B cell (primary cell): ENCODE data around the gene PERCC1. TPM values are rescaled to one million over a fixed set of nuclear protein-coding genes. Genes with fewer than 3 reads are reported as not detected.

ENCODE experiments used
- ATAC-seq: fragments of 200-7000 bp; cut with Tn5 transposase; one replicate; pipeline ENCODE4 v1.10.0; 2021; ENCODE audit warnings: low read depth, mild to moderate bottlenecking, moderate number of reproducible peaks, moderate library complexity
- CTCF ChIA-PET: fragments of 350-600 bp; sonication (Branson Sonifier 250); formaldehyde crosslinking; loops from one replicate; lab custom pipeline; 2021; ENCODE audit warnings: antibody characterized with exemption, inconsistent platforms; lab: Charles Lee
- POLR2A ChIA-PET: fragments of 350-600 bp; sonication (Branson Sonifier 250); formaldehyde crosslinking; loops from one replicate; lab custom pipeline; 2021; ENCODE audit warnings: antibody characterized with exemption; lab: Charles Lee
- DNase-seq: peaks from one replicate; pipeline ENCODE4 v3.0.0; 2013
- H2AFZ ChIP-seq: 2 replicates; pipeline ENCODE4 v1.6.1; 2012; ENCODE audit warnings: mild to moderate bottlenecking, low read depth, low read length; ENCODE audit not compliant: insufficient read depth, poor library complexity, severe bottlenecking
- H3K27ac ChIP-seq, 2 donors: 1 replicate in 1 of 2; 2 replicates in 1 of 2; pipeline ENCODE4 v1.5.1; 2012 to 2013; ENCODE audit warnings: low read length in 2 of 2, mild to moderate bottlenecking in 2 of 2, moderate library complexity in 1 of 2
- H3K27me3 ChIP-seq, 4 experiments: fragments of 200-600 bp in 1 of 4; sonication (generic) in 1 of 4; replicated peaks in 1 of 4; 1 replicate in 2 of 4; 2 replicates in 2 of 4; pipeline versions ENCODE4 v1.6.1 to v1.7.0; 2013 to 2016; ENCODE audit warnings: low read length in 3 of 4, mild to moderate bottlenecking in 2 of 4, mixed read lengths in 1 of 4, moderate library complexity in 1 of 4; ENCODE audit not compliant: insufficient read depth in 4 of 4, control insufficient read depth in 3 of 4; ENCODE audit errors: control extremely low read depth in 1 of 4
- H3K36me3 ChIP-seq, 2 experiments: replicated peaks in 1 of 2; 1 replicate in 1 of 2; 2 replicates in 1 of 2; pipeline versions ENCODE4 v1.6.1 to v1.7.1; 2013; ENCODE audit warnings: low read length in 1 of 2; ENCODE audit not compliant: insufficient read depth in 2 of 2, control insufficient read depth in 1 of 2; ENCODE audit errors: control extremely low read depth in 1 of 2, extremely low read depth in 1 of 2
- H3K4me1 ChIP-seq, 2 donors: fragments of 200-600 bp in 1 of 2; sonication (generic) in 1 of 2; 1 replicate in 1 of 2; 2 replicates in 1 of 2; pipeline versions ENCODE4 v1.5.1 to v1.6.1; 2013 to 2017; ENCODE audit warnings: low read length in 2 of 2; ENCODE audit not compliant: control insufficient read depth in 2 of 2, insufficient read depth in 2 of 2
- H3K4me2 ChIP-seq: replicated peaks from 2 replicates; pipeline ENCODE3; 2012; ENCODE audit warnings: mild to moderate bottlenecking, low read depth, low read length; ENCODE audit not compliant: poor library complexity, severe bottlenecking
- H3K4me3 ChIP-seq, 5 experiments: fragments of 200-600 bp in 1 of 5; sonication (generic) in 1 of 5; 1 replicate in 3 of 5; 2 replicates in 2 of 5; pipeline versions ENCODE4 v1.5.1 to v1.7.0; 2011 to 2016; ENCODE audit warnings: low read length in 4 of 5, mild to moderate bottlenecking in 4 of 5, low read depth in 2 of 5, control low read depth in 1 of 5, moderate library complexity in 1 of 5; ENCODE audit not compliant: insufficient read depth in 1 of 5; ENCODE audit errors: control extremely low read depth in 1 of 5, extremely low read depth in 1 of 5
- H3K79me2 ChIP-seq: fragments of 200-600 bp; sonication (generic); one replicate; pipeline ENCODE4 v1.6.0; 2016; ENCODE audit warnings: low read length; ENCODE audit not compliant: control insufficient read depth, insufficient read depth
- H3K9ac ChIP-seq: fragments of 200-600 bp; sonication (generic); 2 replicates; pipeline ENCODE4 v1.6.1; 2017; ENCODE audit warnings: mild to moderate bottlenecking, low read length, moderate library complexity
- H3K9me3 ChIP-seq, 3 donors: one replicate each; pipeline versions ENCODE4 v1.6.1 to v1.7.1; 2013; ENCODE audit warnings: low read length in 2 of 3; ENCODE audit not compliant: control insufficient read depth in 2 of 3, insufficient read depth in 1 of 3; ENCODE audit errors: control extremely low read depth in 1 of 3
- H4K20me1 ChIP-seq: 2 replicates; pipeline ENCODE4 v1.6.0; 2012; ENCODE audit warnings: mild to moderate bottlenecking, low read length; ENCODE audit not compliant: insufficient read depth, control insufficient read depth, poor library complexity, severe bottlenecking
- H3K27ac Mint-ChIP-seq: one replicate; pipeline ENCODE4 v1.8.0; 2021; ENCODE audit warnings: mixed read lengths
- H3K27me3 Mint-ChIP-seq: one replicate; pipeline ENCODE4 v1.8.0; 2021; ENCODE audit warnings: mixed read lengths
- H3K4me1 Mint-ChIP-seq: one replicate; pipeline ENCODE4 v1.8.0; 2021; ENCODE audit warnings: mixed read lengths
- H3K4me3 Mint-ChIP-seq: one replicate; pipeline ENCODE4 v1.8.0; 2021; ENCODE audit warnings: mixed read lengths
- H3K9me3 Mint-ChIP-seq: one replicate; pipeline ENCODE4 v1.8.0; 2022; ENCODE audit warnings: mixed read lengths; ENCODE audit not compliant: insufficient read depth
- EZH2 ChIP-seq: IDR thresholded peaks from 2 replicates; pipeline ENCODE4 v1.6.1; 2012; ENCODE audit warnings: borderline replicate concordance, low read depth, mild to moderate bottlenecking, moderate library complexity, low read length; ENCODE audit not compliant: insufficient read depth, poor library complexity, severe bottlenecking
- WGBS: methylation state at CpG from one replicate; pipeline ENCODE4 v1.1.5; 2013; ENCODE audit warnings: missing lambda C conversion rate; ENCODE audit not compliant: insufficient coverage; 5-methylcytosine and 5-hydroxymethylcytosine counted together
- intact Hi-C: fragments of 100-400 bp; cut with micrococcal nuclease; formaldehyde crosslinking; loops from one replicate; pipeline ENCODE4 v1.10.0; 2022
- polyA plus RNA-seq: library from polyadenylated mRNA; depleted of rRNA; stranded (reverse); fragments of >200 nt; gene quantifications from 2 replicates; pipeline ENCODE4 v1.2.3, GENCODE V29; 2012
- total RNA-seq, 2 donors: library from RNA; stranded (reverse); fragments of 120-200 nt in 1 of 2; gene quantifications; 1 replicate in 1 of 2; 2 replicates in 1 of 2; pipeline versions ENCODE4 v1.2.3 to v1.2.4, GENCODE V29; 2013 to 2022
- TF ChIP-seq, protein P1 (sequence below): fragments of 200-600 bp; IDR thresholded peaks from one replicate; pipeline ENCODE4 v1.8.0; 2022; ENCODE audit warnings: antibody characterized with exemption, mild to moderate bottlenecking

Gene PERCC1
- total and polyA plus RNA-seq, 2 donors (not counting 1 experiment from before 2014, with no cell fraction given) = 0.46 to 0.64 TPM

DNA sequence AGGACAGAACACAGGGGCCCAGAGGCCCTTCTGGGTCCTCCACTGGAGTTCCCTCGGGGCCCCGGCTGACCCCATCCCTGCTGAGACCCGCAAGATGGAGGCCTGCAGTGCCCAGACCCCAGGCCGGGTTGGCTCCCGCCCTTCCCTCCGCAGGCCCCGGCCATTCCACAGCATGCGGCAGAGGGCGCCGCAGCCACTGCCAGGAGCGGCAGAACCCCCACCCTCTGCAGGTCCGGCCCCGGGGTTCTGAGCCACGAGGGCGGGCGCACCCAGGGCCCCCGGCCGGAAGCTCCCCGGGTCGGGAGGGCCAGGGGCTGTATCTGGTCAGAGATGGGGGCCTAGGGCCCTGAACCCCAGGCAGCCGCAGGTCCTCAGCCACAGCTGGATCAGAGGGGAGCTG, 2.4 kb upstream of the PERCC1 start:
- Histone ChIP-seq H3K36me3 (no peaks in the 10 kb centered on the region), H3K4me1 (peaks cover 19 to 41% of the 10 kb centered on the region in 2 donors), H3K9me3 (no peaks in the 10 kb centered on the region), H3K4me2 (peak overlapping the region; percentile 76), H3K9ac (peak overlapping the region; percentile 35), H3K27ac (peak overlapping the region in 1 of 2 donors; percentile 50), H4K20me1 (no peaks in the 10 kb centered on the region), H3K4me3 (peak overlapping the region in 1 of 5 experiments; percentile 37), H3K27me3 (no peaks in the 10 kb centered on the region), H2AFZ (peak overlapping the region; percentile 66), H3K79me2 (peaks cover 4% of the 10 kb centered on the region)
- intact Hi-C loops = loop anchor here (1.0 kb wide), 1 partner anchor 110 kb away; no protein-coding TSS in a partner anchor
- ChIA-PET POLR2A (interaction anchor here (0.6 to 1.3 kb wide), 2 partner anchors 8 to 278 kb away, joined by 9 read pairs; partner anchors contain the start of gene UQCC4), CTCF (interaction anchor here (0.6 to 3.4 kb wide), 11 partner anchors 44 to 277 kb away, joined by 3 to 22 read pairs (median 4); partner anchors contain the start of genes MAPK8IP3 and TELO2)
- 14% methylated on average over 21 of the region's 21 CpGs for WGBS
- Mint-ChIP-seq H3K9me3 (no peaks in the 10 kb centered on the region), H3K4me1 (peaks cover 5% of the 10 kb centered on the region), H3K27ac (no peak overlapping the region), H3K4me3 (no peak overlapping the region), H3K27me3 (no peaks in the 10 kb centered on the region)
- ATAC-seq = peak; percentile 86
- peak; percentile 76 for DNase-seq
- TF ChIP-seq EZH2 = no peak
- TF ChIP-seq, protein P1, sequence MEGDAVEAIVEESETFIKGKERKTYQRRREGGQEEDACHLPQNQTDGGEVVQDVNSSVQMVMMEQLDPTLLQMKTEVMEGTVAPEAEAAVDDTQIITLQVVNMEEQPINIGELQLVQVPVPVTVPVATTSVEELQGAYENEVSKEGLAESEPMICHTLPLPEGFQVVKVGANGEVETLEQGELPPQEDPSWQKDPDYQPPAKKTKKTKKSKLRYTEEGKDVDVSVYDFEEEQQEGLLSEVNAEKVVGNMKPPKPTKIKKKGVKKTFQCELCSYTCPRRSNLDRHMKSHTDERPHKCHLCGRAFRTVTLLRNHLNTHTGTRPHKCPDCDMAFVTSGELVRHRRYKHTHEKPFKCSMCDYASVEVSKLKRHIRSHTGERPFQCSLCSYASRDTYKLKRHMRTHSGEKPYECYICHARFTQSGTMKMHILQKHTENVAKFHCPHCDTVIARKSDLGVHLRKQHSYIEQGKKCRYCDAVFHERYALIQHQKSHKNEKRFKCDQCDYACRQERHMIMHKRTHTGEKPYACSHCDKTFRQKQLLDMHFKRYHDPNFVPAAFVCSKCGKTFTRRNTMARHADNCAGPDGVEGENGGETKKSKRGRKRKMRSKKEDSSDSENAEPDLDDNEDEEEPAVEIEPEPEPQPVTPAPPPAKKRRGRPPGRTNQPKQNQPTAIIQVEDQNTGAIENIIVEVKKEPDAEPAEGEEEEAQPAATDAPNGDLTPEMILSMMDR = peak; percentile 76

DNA sequence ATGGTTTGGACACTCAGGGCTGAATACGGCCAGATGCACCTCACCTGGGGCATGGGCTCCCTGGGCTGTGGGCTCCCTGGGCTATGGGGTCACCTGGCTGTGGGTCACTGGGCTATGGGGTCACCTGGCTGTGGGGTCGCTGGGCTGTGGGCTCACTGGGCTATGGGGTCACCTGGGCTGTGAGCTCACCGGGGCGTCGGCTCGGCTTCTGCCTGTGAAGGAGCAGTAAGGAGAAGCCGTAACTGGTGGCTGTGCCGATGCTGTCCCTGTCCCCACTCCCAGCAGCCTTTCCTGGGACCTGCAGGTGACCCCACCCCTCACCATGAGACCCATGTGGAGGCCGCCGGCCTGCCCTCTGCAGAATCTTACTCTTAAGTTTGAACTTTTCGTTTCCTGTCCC, 1.9 kb upstream of the PERCC1 start:
- intact Hi-C loops = no loop called here
- peak overlapping the region; percentile 66 for H2AFZ ChIP-seq
- H3K4me1 ChIP-seq = peaks cover 19 to 42% of the 10 kb centered on the region in 2 donors
- DNase-seq = no peak
- ChIA-PET CTCF (interaction anchor here (0.6 to 3.4 kb wide), 10 partner anchors 43 to 277 kb away, joined by 3 to 22 read pairs (median 4); partner anchors contain the start of genes MAPK8IP3 and TELO2), POLR2A (interaction anchor here (0.6 to 1.3 kb wide), 3 partner anchors 8 to 567 kb away, joined by 3 to 9 read pairs (median 9); partner anchors contain the start of gene UQCC4)
- peak overlapping the region; percentile 76 for H3K4me2 ChIP-seq
- H3K9ac ChIP-seq = peak overlapping the region; percentile 35
- Mint-ChIP-seq H3K9me3 (no peaks in the 10 kb centered on the region), H3K4me1 (peaks cover 5% of the 10 kb centered on the region), H3K27me3 (no peaks in the 10 kb centered on the region), H3K27ac (peak overlapping the region; percentile 46), H3K4me3 (no peak overlapping the region)
- no peaks in the 10 kb centered on the region for H3K9me3 ChIP-seq
- TF ChIP-seq EZH2 = no peak
- TF ChIP-seq, protein P1 = no peak
- no peak overlapping the region for H3K27ac ChIP-seq
- H4K20me1 ChIP-seq = no peaks in the 10 kb centered on the region
- H3K79me2 ChIP-seq = no peaks in the 10 kb centered on the region
- H3K4me3 ChIP-seq = no peak overlapping the region
- 80% methylated on average over 11 of the region's 11 CpGs for WGBS
- no peak for ATAC-seq
- H3K36me3 ChIP-seq = no peaks in the 10 kb centered on the region
- no peaks in the 10 kb centered on the region for H3K27me3 ChIP-seq
